Adrenal gland (tissue), 12 donors: ENCODE measurements around the gene CLCA4. TPM values are rescaled to one million over a fixed set of nuclear protein-coding genes. Genes with fewer than 3 reads are reported as not detected.

Source experiments
- DNase-seq, 7 donors: peaks; one replicate each; pipeline ENCODE4 v3.0.0-alpha.2; 2019 to 2020
- H3K27ac ChIP-seq, 5 donors: fragments of 200-600 bp; sonication (generic) in 4 of 5; 1 replicate in 3 of 5; 2 replicates in 2 of 5; pipeline versions ENCODE4 v1.5.1 to v1.8.0; 2016 to 2020; ENCODE audit warnings: mild to moderate bottlenecking in 1 of 5
- H3K27me3 ChIP-seq: fragments of 200-600 bp; 2 replicates; pipeline ENCODE4 v1.8.0; 2021
- H3K36me3 ChIP-seq, 2 donors: fragments of 200-600 bp; replicated peaks in 1 of 2; 1 replicate in 1 of 2; 2 replicates in 1 of 2; pipeline versions ENCODE4 v1.5.1 to v1.8.0; 2018 to 2022
- H3K4me1 ChIP-seq, 2 donors: fragments of 200-600 bp; replicated peaks in 1 of 2; 1 replicate in 1 of 2; 2 replicates in 1 of 2; pipeline versions ENCODE4 v1.5.1 to v1.8.0; 2018 to 2021
- H3K4me3 ChIP-seq, 4 donors: fragments of 200-600 bp; sonication (generic) in 3 of 4; one replicate each; pipeline ENCODE4 v1.5.1; 2016 to 2018
- H3K9me3 ChIP-seq, 3 donors: fragments of 200-600 bp; sonication (generic) in 1 of 3; replicated peaks in 1 of 3; 1 replicate in 2 of 3; 2 replicates in 1 of 3; pipeline versions ENCODE4 v1.5.1 to v1.8.0; 2016 to 2021
- POLR2A ChIP-seq, 2 donors: fragments of 450-650 bp; IDR thresholded peaks; one replicate each; pipeline ENCODE4 v1.6.1; 2017; ENCODE audit warnings: antibody characterized with exemption in 2 of 2, mild to moderate bottlenecking in 2 of 2, moderate library complexity in 1 of 2
- WGBS, 4 donors: extraction: QIAGEN DNeasy Blood & Tissue Kit in 2 of 4; methylation state at CpG; one replicate each; pipeline versions ENCODE4 v1.1.5 to v1.1.7; 2013 to 2017; 5-methylcytosine and 5-hydroxymethylcytosine counted together
- intact Hi-C, 2 donors: fragments of 100-400 bp; cut with DNase I; formaldehyde crosslinking; loops; one replicate each; pipeline versions ENCODE4 v1.14.1 to v1.15.0; 2022 to 2023
- polyA plus RNA-seq, 3 donors: library from polyadenylated mRNA; stranded (reverse); fragments of 200-250 nt in 2 of 3; fragments of 350-450 nt in 1 of 3; fragmentation: Illumina TruSeq in 1 of 3; extraction: RNeasy Lipid Tissue Mini Kit (QIAGEN cat#74804) in 1 of 3; gene quantifications; one replicate each; pipeline ENCODE4 v1.2.3, GENCODE V29; 2013 to 2014
- total RNA-seq, 9 donors: library from RNA; depleted of rRNA in 4 of 9; stranded (reverse); fragments of >200 nt in 4 of 9; fragments of 120-200 nt in 1 of 9; fragmentation: NEBNext Ultra II Directional in 1 of 9; extraction: Animal tissue kit (Norgen Biotek cat#: 25700) in 1 of 9; gene quantifications; one replicate each; pipeline versions ENCODE4 v1.1.0 to v1.2.4, GENCODE V29; 2013 to 2023
- TF ChIP-seq, protein P1 (sequence below), 6 experiments: fragments of 450-650 bp in 4 of 6; fragments of 200-600 bp in 2 of 6; sonication (generic) in 1 of 6; IDR thresholded peaks; 1 replicate in 5 of 6; 2 replicates in 1 of 6; pipeline versions ENCODE4 v1.5.1 to v1.8.0; 2016 to 2021; ENCODE audit warnings: antibody characterized with exemption in 6 of 6, mild to moderate bottlenecking in 2 of 6, moderate library complexity in 1 of 6
- donor health status: healthy with polysubstance abuse.
- donor health status: Bipolar disorder and iron deficiency.
- donor health status: DM: yes; HTN: yes; CAD: no.
- donor health status: DM: no; HTN: no; CAD: no.
- donor health status: DM: no; HTN: no; CAD: no.
- donor health status: DM: yes; HTN: yes; CAD: no.

Gene CLCA4
- total and polyA plus RNA-seq, 12 donors, result 0.07 to 0.24 (median 0.20) TPM; not detected in 9

DNA sequence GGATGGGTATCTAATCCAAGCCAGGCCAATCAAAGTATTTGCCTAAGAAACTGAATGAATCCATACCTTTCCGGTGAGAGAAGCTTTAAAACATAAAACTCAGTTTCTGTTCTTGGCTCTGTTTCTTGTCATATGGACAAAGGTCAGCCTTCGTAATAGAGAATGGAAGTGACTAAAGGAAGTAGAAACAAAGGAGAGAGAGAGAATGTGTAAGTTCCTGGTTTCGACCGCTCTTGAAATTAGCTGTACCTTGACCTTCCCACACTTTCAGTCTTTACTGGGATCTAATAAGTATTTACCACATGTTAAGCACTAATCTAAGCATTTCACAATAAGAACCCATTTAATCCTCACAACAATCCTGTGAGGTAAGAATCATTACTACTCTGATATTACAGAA is 19.6 kb upstream of the CLCA4 start:
- Histone ChIP-seq H3K27me3 (no peaks in the 10 kb centered on the region), H3K27ac (no peak overlapping the region), H3K4me3 (no peak overlapping the region), H3K9me3 (no peaks in the 10 kb centered on the region), H3K4me1 (no peaks in the 10 kb centered on the region), H3K36me3 (no peaks in the 10 kb centered on the region)
- TF ChIP-seq POLR2A (IDR thresholded peaks at IDR 0.05), result no peak
- TF ChIP-seq, protein P1, sequence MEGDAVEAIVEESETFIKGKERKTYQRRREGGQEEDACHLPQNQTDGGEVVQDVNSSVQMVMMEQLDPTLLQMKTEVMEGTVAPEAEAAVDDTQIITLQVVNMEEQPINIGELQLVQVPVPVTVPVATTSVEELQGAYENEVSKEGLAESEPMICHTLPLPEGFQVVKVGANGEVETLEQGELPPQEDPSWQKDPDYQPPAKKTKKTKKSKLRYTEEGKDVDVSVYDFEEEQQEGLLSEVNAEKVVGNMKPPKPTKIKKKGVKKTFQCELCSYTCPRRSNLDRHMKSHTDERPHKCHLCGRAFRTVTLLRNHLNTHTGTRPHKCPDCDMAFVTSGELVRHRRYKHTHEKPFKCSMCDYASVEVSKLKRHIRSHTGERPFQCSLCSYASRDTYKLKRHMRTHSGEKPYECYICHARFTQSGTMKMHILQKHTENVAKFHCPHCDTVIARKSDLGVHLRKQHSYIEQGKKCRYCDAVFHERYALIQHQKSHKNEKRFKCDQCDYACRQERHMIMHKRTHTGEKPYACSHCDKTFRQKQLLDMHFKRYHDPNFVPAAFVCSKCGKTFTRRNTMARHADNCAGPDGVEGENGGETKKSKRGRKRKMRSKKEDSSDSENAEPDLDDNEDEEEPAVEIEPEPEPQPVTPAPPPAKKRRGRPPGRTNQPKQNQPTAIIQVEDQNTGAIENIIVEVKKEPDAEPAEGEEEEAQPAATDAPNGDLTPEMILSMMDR (IDR thresholded peaks at IDR 0.05), result no peak
- DNase-seq, result no peak
- WGBS, 4 donors, result 59 to 76% (median 72%) methylated on average over 4 of the region's 4 CpGs
- intact Hi-C loops, result no loop called here

DNA sequence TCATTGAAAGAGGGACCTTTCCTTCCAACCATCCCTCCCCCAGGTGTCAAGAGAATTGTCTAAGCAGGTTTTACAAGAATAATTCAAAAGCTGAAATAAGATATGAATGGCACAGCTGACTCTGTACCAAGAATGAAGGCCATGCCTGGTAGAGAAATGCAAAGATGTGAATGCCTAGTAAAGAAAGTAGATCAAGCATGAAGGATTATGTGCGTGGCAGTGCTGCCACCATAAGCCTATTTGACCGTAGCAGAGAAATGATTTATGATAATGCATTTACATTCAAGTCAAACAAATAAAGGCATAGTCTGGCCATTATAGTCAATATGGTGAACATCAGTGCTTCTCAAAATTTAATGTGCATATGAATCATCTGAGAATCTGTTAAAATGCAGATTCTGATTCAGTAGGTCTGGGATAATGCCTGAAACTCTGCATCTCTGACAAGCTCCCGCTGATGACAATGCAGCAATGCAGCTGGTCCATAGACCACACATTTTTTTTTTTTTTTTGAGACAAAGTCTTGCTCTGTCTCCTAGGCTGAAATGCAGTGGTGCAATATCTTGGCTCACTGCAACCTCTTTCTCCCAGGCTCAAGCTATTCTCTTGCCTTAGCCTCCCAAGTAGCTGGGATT is 16.6 kb upstream of the CLCA4 start:
- Histone ChIP-seq H3K4me1 (no peaks in the 10 kb centered on the region), H3K4me3 (no peak overlapping the region), H3K27me3 (no peaks in the 10 kb centered on the region), H3K9me3 (no peaks in the 10 kb centered on the region), H3K27ac (no peak overlapping the region), H3K36me3 (no peaks in the 10 kb centered on the region)
- no peak for DNase-seq
- no peak for TF ChIP-seq POLR2A (IDR thresholded peaks at IDR 0.05)
- TF ChIP-seq, protein P1 (IDR thresholded peaks at IDR 0.05), result no peak
- intact Hi-C loops, result no loop called here
- WGBS, 4 donors, result 78 to 87% (median 82%) methylated on average over 3 of the region's 3 CpGs

DNA sequence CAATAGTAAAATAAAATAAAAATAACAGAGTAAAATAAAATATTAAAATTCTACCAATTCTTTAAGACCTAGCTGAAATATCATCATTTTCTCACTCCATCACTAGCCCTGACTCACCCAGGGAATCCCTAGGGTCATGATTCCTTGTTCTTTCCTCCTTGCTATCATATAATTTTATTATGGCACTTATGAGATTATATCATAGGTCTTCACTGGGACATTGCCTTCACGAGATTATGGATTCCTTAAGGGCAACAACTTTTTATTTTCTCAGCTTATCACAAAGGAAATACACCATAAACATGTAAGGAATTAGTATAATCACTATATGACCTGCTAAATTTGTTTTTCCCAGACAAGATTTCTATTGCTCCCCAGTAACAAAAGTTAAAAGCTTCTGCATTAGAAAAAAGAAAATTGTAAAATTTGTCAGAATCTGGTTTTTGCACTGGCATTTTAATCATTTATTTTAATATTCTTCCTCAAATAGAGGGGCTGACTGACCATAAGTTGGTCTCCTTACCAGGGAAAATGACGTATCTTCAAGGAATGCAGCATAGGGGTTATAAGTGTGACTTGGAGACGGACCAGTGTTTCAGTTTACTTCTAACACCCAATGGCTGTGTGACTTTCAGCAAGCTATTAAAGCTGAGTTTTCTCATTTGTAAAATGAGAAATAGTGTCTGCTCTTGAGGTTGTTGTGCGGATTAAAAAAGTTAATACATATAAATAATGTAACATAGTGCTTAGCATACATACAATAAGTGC is 8.8 kb upstream of the CLCA4 start:
- H3K27ac ChIP-seq, result no peak overlapping the region
- TF ChIP-seq, protein P1 (IDR thresholded peaks at IDR 0.05), result no peak
- TF ChIP-seq POLR2A (IDR thresholded peaks at IDR 0.05), result no peak
- no peaks in the 10 kb centered on the region for H3K9me3 ChIP-seq
- no peaks in the 10 kb centered on the region for H3K36me3 ChIP-seq
- intact Hi-C loops, result no loop called here
- H3K27me3 ChIP-seq, result peaks cover 3% of the 10 kb centered on the region
- 55 to 71% (median 60%) methylated on average over 4 of the region's 4 CpGs for WGBS, 4 donors
- H3K4me3 ChIP-seq, result no peak overlapping the region
- DNase-seq, result no peak
- H3K4me1 ChIP-seq, result no peaks in the 10 kb centered on the region

DNA sequence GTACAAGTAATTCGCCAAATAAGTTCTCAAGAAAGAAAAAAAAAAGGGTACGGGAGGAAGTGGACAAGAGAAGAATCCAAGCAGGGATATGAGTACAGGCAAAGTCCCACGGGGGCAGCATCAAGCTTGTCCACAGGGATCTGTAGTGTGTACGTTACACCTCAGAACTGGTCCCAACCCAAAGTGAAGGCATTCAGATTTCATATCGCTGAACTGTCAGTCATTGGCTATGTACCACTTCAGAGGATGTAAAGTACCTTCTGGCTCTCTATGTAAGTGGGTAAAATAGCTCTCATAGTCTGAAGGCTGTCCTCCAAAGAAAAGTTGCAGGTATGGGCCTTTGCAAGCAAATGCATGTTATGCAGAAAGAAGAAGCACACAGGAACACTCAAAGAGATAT is 8.1 kb upstream of the CLCA4 start:
- Histone ChIP-seq H3K4me1 (no peaks in the 10 kb centered on the region), H3K9me3 (no peaks in the 10 kb centered on the region), H3K4me3 (no peak overlapping the region), H3K27me3 (peaks cover 4% of the 10 kb centered on the region), H3K27ac (no peak overlapping the region), H3K36me3 (no peaks in the 10 kb centered on the region)
- no peak for DNase-seq
- intact Hi-C loops, result no loop called here
- TF ChIP-seq, protein P1 (IDR thresholded peaks at IDR 0.05), result no peak
- WGBS, 4 donors, result 68 to 71% (median 70%) methylated on average over 5 of the region's 5 CpGs
